OCI-LY1 (cell line): ENCODE data around the gene HOXA2.

Experiments
- CTCF ChIP-seq: fragments of 200-600 bp; sonication (generic), shearing (Covaris generic); IDR thresholded peaks from 2 replicates; pipeline ENCODE4 v1.5.1; 2017; ENCODE audit warnings: mild to moderate bottlenecking, antibody characterized with exemption, low read length, moderate library complexity, mixed read lengths
- EZH2 ChIP-seq: fragments of 200-600 bp; sonication (generic), shearing (Covaris generic); IDR thresholded peaks from 2 replicates; pipeline ENCODE4 v1.8.0; 2017; ENCODE audit warnings: borderline replicate concordance, mixed run types, mild to moderate bottlenecking, antibody characterized with exemption, low read length, moderate library complexity, mixed read lengths

- TF ChIP-seq CTCF = no peak
- no peak for TF ChIP-seq EZH2
These were observed 23.5 kb upstream of the HOXA2 start for GRCh38 chr7:27125986-27126394.
